Spleen (tissue), 7 donors: ENCODE results near the gene IFI27.

Source experiments
- CTCF ChIP-seq, 11 experiments: fragments of 200-600 bp in 7 of 11; fragments of 450-650 bp in 4 of 11; sonication (generic) in 4 of 11; IDR thresholded peaks in 8 of 11; conservative IDR thresholded peaks in 3 of 11; 1 replicate in 7 of 11; 2 replicates in 4 of 11; pipeline versions ENCODE4 v1.4.0 to v1.8.0; 2016 to 2021; ENCODE audit warnings: antibody characterized with exemption in 11 of 11, inconsistent platforms in 4 of 11, mild to moderate bottlenecking in 1 of 11
- POLR2A ChIP-seq, 3 donors: fragments of 450-650 bp; IDR thresholded peaks; one replicate each; pipeline ENCODE4 v1.5.1; 2017; ENCODE audit warnings: antibody characterized with exemption in 3 of 3, mild to moderate bottlenecking in 1 of 3
- POLR2AphosphoS5 ChIP-seq, 3 donors: sonication (generic); formaldehyde crosslinking; IDR thresholded peaks; one replicate each; pipeline ENCODE4 v1.5.1; 2017; ENCODE audit warnings: antibody characterized with exemption in 3 of 3
- donor health status: DM: no; HTN: no; CAD: no; lungs with moderate emphysema.
- donor health status: DM: no; HTN: no; CAD: no.
- donor health status: DM: no; HTN: no; CAD: no.

- TF ChIP-seq CTCF (IDR thresholded peaks at IDR 0.05 in 8 of 11, conservative IDR thresholded peaks at IDR 0.05 in 3 of 11) (no peak), POLR2A (IDR thresholded peaks at IDR 0.05) (no peak), POLR2AphosphoS5 (IDR thresholded peaks at IDR 0.05) (no peak)
Measured at GRCh38 chr14:94098326-94098992, 12.1 kb upstream of the IFI27 start.
